Endothelial cell of umbilical vein (primary cell): ENCODE data around the gene FAM193A. TPM values are rescaled to one million over a fixed set of nuclear protein-coding genes. Genes with fewer than 3 reads are reported as not detected.

Experiments used
- BruUV-seq: library from RNA; stranded (reverse); fragments of 400-500 nt; replicated peaks from 2 replicates; lab custom pipeline; 2021; lab: Mats Ljungman, UMichigan
- CTCF ChIA-PET: fragments of 300-600, 350-600 bp; sonication (Branson Sonifier 250); formaldehyde crosslinking; loops from one replicate; lab custom pipeline; 2021; ENCODE audit warnings: antibody characterized with exemption, inconsistent platforms; lab: Charles Lee
- POLR2A ChIA-PET: fragments of 300-600, 350-600 bp; sonication (Branson Sonifier 250); formaldehyde crosslinking; loops from one replicate; lab custom pipeline; 2021; ENCODE audit warnings: antibody characterized with exemption, inconsistent platforms; lab: Charles Lee
- DNase-seq: peaks from one replicate; pipeline ENCODE4 v3.0.0-alpha.2; 2011; ENCODE audit warnings: low read depth, low spot score
- FAIRE-seq: peaks from 2 replicates; lab custom pipeline; 2011; peaks lifted over from hg19 to GRCh38; lab: Jason Lieb, UNC
- H2AFZ ChIP-seq: 2 replicates; pipeline ENCODE4 v1.6.0; 2012; ENCODE audit warnings: low read depth, low read length, control low read depth, inconsistent platforms
- H3K27ac ChIP-seq: 2 replicates; pipeline ENCODE4 v1.5.1; 2011; ENCODE audit warnings: low read depth, mild to moderate bottlenecking, control low read depth, low read length, moderate library complexity; ENCODE audit not compliant: insufficient read depth
- H3K27me3 ChIP-seq, 2 experiments: 2 replicates each; pipeline versions ENCODE4 v1.6.0 to v1.6.1; 2011; ENCODE audit warnings: low read length in 2 of 2, mixed read lengths in 1 of 2; ENCODE audit not compliant: control insufficient read depth in 2 of 2, insufficient read depth in 2 of 2
- H3K36me3 ChIP-seq, 2 experiments: 2 replicates in 1 of 2; 3 replicates in 1 of 2; pipeline ENCODE4 v1.5.1; 2011; ENCODE audit warnings: low read length in 2 of 2, mild to moderate bottlenecking in 1 of 2, moderate library complexity in 1 of 2; ENCODE audit not compliant: control insufficient read depth in 2 of 2, insufficient read depth in 2 of 2; ENCODE audit errors: extremely low read depth in 1 of 2
- H3K4me1 ChIP-seq: 3 replicates; pipeline ENCODE4 v1.5.1; 2011; ENCODE audit warnings: mild to moderate bottlenecking, low read length; ENCODE audit not compliant: control insufficient read depth, insufficient read depth; ENCODE audit errors: extremely low read depth
- H3K4me2 ChIP-seq: 2 replicates; pipeline ENCODE4 v1.6.1; 2011; ENCODE audit warnings: low read length, control low read depth, mixed read lengths; ENCODE audit not compliant: insufficient read depth
- H3K4me3 ChIP-seq, 3 experiments: fragments of 200-600 bp in 1 of 3; sonication (generic), shearing (Covaris generic) in 1 of 3; replicated peaks in 1 of 3; 2 replicates each; pipeline ENCODE4 v1.5.1; 2011 to 2016; ENCODE audit warnings: control low read depth in 3 of 3, low read length in 3 of 3, mild to moderate bottlenecking in 2 of 3, inconsistent platforms in 1 of 3, low read depth in 1 of 3, moderate library complexity in 1 of 3; ENCODE audit not compliant: insufficient read depth in 1 of 3
- H3K79me2 ChIP-seq: 2 replicates; pipeline ENCODE4 v1.6.0; 2012; ENCODE audit warnings: low read length, inconsistent platforms; ENCODE audit not compliant: control insufficient read depth, insufficient read depth
- H3K9ac ChIP-seq: replicated peaks from 2 replicates; pipeline ENCODE3; 2011; ENCODE audit warnings: low read length, control low read depth; ENCODE audit not compliant: insufficient read depth; ENCODE audit errors: extremely low read depth
- H3K9me1 ChIP-seq: replicated peaks from 3 replicates; pipeline ENCODE4 v1.6.0; 2011; ENCODE audit warnings: mild to moderate bottlenecking, low read length; ENCODE audit not compliant: control insufficient read depth, insufficient read depth; ENCODE audit errors: extremely low read depth
- H3K9me3 ChIP-seq: replicated peaks from 2 replicates; pipeline ENCODE4 v1.5.1; 2012; ENCODE audit warnings: low read length, inconsistent platforms; ENCODE audit not compliant: control insufficient read depth, insufficient read depth
- H4K20me1 ChIP-seq: replicated peaks from 2 replicates; pipeline ENCODE3; 2011; ENCODE audit warnings: mild to moderate bottlenecking, low read length; ENCODE audit not compliant: control insufficient read depth, insufficient read depth; ENCODE audit errors: extremely low read depth
- CTCF ChIP-seq, 2 donors: IDR thresholded peaks; 1 replicate in 1 of 2; 2 replicates in 1 of 2; pipeline ENCODE4 v1.5.1; 2011; ENCODE audit warnings: low read length in 2 of 2, mild to moderate bottlenecking in 2 of 2, moderate library complexity in 2 of 2, control low read depth in 1 of 2, inconsistent platforms in 1 of 2, low read depth in 1 of 2; ENCODE audit not compliant: insufficient read depth in 1 of 2; ENCODE audit errors: extremely low read depth in 1 of 2
- EZH2 ChIP-seq: IDR thresholded peaks from 2 replicates; pipeline ENCODE4 v1.6.1; 2012; ENCODE audit warnings: borderline replicate concordance, low read depth, mild to moderate bottlenecking, moderate library complexity, low read length, inconsistent platforms; ENCODE audit not compliant: severe bottlenecking
- FOS ChIP-seq: IDR thresholded peaks from 2 replicates; pipeline ENCODE4 v1.6.1; 2011; ENCODE audit warnings: mild to moderate bottlenecking, low read length, moderate library complexity, borderline replicate concordance; ENCODE audit not compliant: insufficient read depth
- GATA2 ChIP-seq: IDR thresholded peaks from 2 replicates; pipeline ENCODE4 v1.7.0; 2011; ENCODE audit warnings: low read depth, mild to moderate bottlenecking, moderate library complexity, mixed read lengths, low read length; ENCODE audit not compliant: insufficient read length, insufficient read depth
- JUN ChIP-seq: IDR thresholded peaks from 2 replicates; pipeline ENCODE4 v1.6.1; 2011; ENCODE audit warnings: borderline replicate concordance, low read depth; ENCODE audit not compliant: insufficient read length, insufficient read depth
- MAX ChIP-seq: IDR thresholded peaks from 2 replicates; pipeline ENCODE4 v1.6.1; 2011; ENCODE audit not compliant: insufficient read depth, insufficient read length
- MYC ChIP-seq: IDR thresholded peaks from one replicate; pipeline ENCODE4 v1.6.1; 2011; ENCODE audit warnings: mild to moderate bottlenecking, low read depth, low read length
- POLR2A ChIP-seq: IDR thresholded peaks from 2 replicates; pipeline ENCODE4 v1.6.1; 2012; ENCODE audit warnings: low read depth, mild to moderate bottlenecking, control low read depth, low read length
- POLR2AphosphoS5 ChIP-seq: IDR thresholded peaks from 2 replicates; pipeline ENCODE4 v1.6.1; 2012; ENCODE audit warnings: low read depth, mild to moderate bottlenecking, control low read depth, low read length, moderate library complexity; ENCODE audit not compliant: insufficient read depth
- dilution Hi-C: fragments of 300-500 bp; cut with MboI; formaldehyde crosslinking; loops from one replicate; pipeline ENCODE4 v1.15.0; 2019; ENCODE audit warnings: low sequenced_read_pairs; ENCODE audit not compliant: extremely low pct_ligation_motif_present
- intact Hi-C: fragments of 100-400 bp; cut with micrococcal nuclease; formaldehyde crosslinking; loops from one replicate; pipeline ENCODE4 v1.10.0; 2022
- polyA plus RNA-seq, 4 experiments: library from polyadenylated mRNA; depleted of rRNA in 3 of 4; stranded (reverse) in 3 of 4; unstranded in 1 of 4; fragments of >200 nt; gene quantifications; 2 replicates each; pipeline versions ENCODE4 v1.2.1 to v1.2.3, GENCODE V29; 2011 to 2012; ENCODE audit warnings: missing spikeins in 1 of 4
- total RNA-seq: library from RNA; stranded (reverse); gene quantifications from 2 replicates; pipeline ENCODE4 v1.2.3, GENCODE V29; 2021

Gene FAM193A
- total and polyA plus RNA-seq, 2 donors (not counting 3 experiments of a cell fraction or from before 2014, with no cell fraction given), result 12.3 to 32.1 TPM

DNA sequence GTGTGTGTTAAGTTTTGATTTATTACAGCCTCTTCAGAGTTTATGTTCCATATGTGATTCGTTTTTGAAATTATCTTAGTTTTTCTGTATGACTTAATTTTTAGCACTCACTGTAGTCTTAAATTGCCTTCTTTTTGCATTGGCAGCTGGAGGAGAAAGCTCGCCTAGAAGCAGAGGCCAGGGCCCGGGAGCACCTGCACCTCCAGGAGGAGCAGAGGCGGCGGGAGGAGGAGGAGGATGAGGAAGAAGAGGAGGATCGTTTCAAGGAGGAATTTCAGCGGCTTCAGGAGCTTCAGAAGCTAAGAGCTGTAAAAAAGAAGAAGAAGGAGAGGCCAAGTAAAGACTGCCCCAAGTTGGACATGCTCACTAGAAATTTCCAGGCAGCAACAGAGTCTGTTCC lies 163.1 kb downstream of the FAM193A start:
- intact Hi-C loops, result no loop called here
- H3K4me1 ChIP-seq, result no peaks in the 10 kb centered on the region
- no peak overlapping the region for H3K9ac ChIP-seq
- dilution Hi-C loops, result no loop called here
- no peak for DNase-seq
- no peaks in the 10 kb centered on the region for H4K20me1 ChIP-seq
- no peaks in the 10 kb centered on the region for H3K9me3 ChIP-seq
- H3K27me3 ChIP-seq, result no peaks in the 10 kb centered on the region
- TF ChIP-seq MAX (no peak), JUN (no peak), FOS (no peak), MYC (no peak), POLR2A (no peak), POLR2AphosphoS5 (no peak), GATA2 (no peak), EZH2 (no peak), CTCF (IDR thresholded peaks at IDR 0.05; ENCODE audit: extremely low read depth in 1 of 2, insufficient read depth in 1 of 2, low read depth in 1 of 2, low read length in 2 of 2) (no peak)
- no peak for FAIRE-seq
- H3K36me3 ChIP-seq, result peaks cover 5 to 54% of the 10 kb centered on the region in 2 experiments
- H3K79me2 ChIP-seq, result no peaks in the 10 kb centered on the region
- BruUV-seq, result no TSS peak
- H3K9me1 ChIP-seq, result no peaks in the 10 kb centered on the region
- H3K4me3 ChIP-seq, result no peak overlapping the region
- CTCF ChIA-PET, result no interaction called here
- no peak overlapping the region for H3K4me2 ChIP-seq
- H2AFZ ChIP-seq, result no peak overlapping the region
- POLR2A ChIA-PET, result no interaction called here
- no peak overlapping the region for H3K27ac ChIP-seq
